ENCODE results near the gene OR6S1.
A peak's percentile ranks its signal among the peaks of the same experiment; 100 is the strongest.

Gene OR6S1, protein sequence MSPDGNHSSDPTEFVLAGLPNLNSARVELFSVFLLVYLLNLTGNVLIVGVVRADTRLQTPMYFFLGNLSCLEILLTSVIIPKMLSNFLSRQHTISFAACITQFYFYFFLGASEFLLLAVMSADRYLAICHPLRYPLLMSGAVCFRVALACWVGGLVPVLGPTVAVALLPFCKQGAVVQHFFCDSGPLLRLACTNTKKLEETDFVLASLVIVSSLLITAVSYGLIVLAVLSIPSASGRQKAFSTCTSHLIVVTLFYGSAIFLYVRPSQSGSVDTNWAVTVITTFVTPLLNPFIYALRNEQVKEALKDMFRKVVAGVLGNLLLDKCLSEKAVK

DNA sequence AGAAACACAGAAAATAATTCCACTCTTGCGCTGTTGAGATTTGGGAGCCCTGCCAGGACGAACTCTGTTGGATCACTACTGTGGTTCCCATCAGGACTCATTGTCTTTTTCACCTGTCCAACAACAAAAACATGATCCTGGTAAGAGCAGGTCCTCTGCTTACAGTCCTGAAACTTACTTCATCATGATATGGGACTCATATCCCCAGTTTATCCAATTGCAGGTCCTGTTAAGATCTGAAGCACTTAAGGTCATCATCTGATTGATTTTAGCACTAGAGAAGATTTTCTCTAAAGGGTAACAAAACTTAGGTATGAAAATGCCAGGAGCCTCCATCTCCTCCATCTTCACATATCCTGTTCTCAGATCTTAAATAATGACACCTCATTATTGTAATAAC, at the start of gene OR6S1:
Gene OR6S1, minus strand, starts transcription at position 101 of the 400 bp plus-strand sequence. Its CDS starts 0 bp downstream, at position 101.
- Mint-ChIP-seq H3K27me3 (ENCODE audit: low read depth) (peaks cover 44% of the 10 kb centered on the region), H3K36me3 (ENCODE audit: low read depth) (no peaks in the 10 kb centered on the region), H3K4me1 (ENCODE audit: low read depth) (no peaks in the 10 kb centered on the region), H3K27ac (no peak within 1 kb of the TSS), H3K9me3 (no peaks in the 10 kb centered on the region), H3K4me3 (no peak within 1 kb of the TSS)

DNA sequence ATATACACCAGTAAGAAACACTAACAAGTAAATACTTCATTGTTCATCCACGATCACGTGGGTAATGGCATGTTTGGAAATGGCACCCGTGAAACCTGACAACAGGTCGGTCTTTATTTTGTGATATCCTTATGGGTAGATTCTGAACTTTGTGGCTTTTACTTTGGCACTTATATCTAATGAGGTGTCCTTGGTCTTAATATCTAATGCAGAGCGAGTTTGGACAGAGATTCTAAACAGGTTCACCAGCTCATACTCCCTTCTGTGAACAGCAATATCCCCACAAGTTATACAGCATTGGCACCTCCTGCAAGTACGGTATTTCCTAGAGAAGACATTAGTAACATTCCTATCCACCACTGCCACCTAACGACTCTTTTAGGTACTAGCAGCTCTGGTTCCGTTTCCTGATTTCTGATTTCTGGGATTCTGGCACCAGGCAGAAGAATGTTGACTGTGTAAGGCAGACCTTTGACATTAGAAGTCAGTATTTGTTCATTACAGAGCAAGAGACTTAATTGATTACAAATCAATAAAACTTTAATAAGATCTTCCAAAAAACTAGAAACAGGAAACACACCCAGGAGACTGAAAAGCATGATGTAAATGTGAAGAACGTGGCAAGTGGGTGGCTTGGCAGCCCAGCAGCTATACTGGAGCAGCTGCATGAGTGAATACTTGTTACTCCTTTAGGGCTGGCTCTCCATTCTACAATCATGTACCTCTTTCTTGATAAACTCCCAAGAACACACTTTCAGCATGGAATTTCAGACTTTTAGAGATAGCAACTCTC, 49.6 kb upstream of the OR6S1 start:
- H3K27ac Mint-ChIP-seq = peak overlapping the region; percentile 6

GRCh38 chr14:20688167-20688839, 46.8 kb upstream of the OR6S1 start, which contains the start of gene ANG:
TSS of gene ANG (plus strand) at chr14:20688764. CDS start at chr14:20693565, 4,801 bp downstream.
- Mint-ChIP-seq H3K27me3 (ENCODE audit: low read depth) (peaks cover 4% of the 10 kb centered on the region), H3K27ac (no peak within 1 kb of the TSS), H3K36me3 (ENCODE audit: low read depth) (no peaks in the 10 kb centered on the region)

More for the DNA sequence above, 49.6 kb upstream of the OR6S1 start:
- no peaks in the 10 kb centered on the region for H3K36me3 Mint-ChIP-seq (ENCODE audit: low read depth)
- peaks cover 17% of the 10 kb centered on the region for H3K4me1 Mint-ChIP-seq (ENCODE audit: low read depth)
- H3K9me3 Mint-ChIP-seq = no peaks in the 10 kb centered on the region
- no peak overlapping the region for H3K4me3 Mint-ChIP-seq
- peaks cover 6% of the 10 kb centered on the region for H3K27me3 Mint-ChIP-seq (ENCODE audit: low read depth)

GRCh38 chr14:20687362-20688166, 46.1 kb upstream of the OR6S1 start:
- H3K36me3 Mint-ChIP-seq (ENCODE audit: low read depth) = no peaks in the 10 kb centered on the region
- peaks cover 4% of the 10 kb centered on the region for H3K27me3 Mint-ChIP-seq (ENCODE audit: low read depth)
- H3K4me1 Mint-ChIP-seq (ENCODE audit: low read depth) = peaks cover 21% of the 10 kb centered on the region
- no peaks in the 10 kb centered on the region for H3K9me3 Mint-ChIP-seq
- H3K4me3 Mint-ChIP-seq = no peak overlapping the region
- H3K27ac Mint-ChIP-seq = no peak overlapping the region

More at GRCh38 chr14:20688167-20688839, 46.8 kb upstream of the OR6S1 start, which contains the start of gene ANG:
- no peak within 1 kb of the TSS for H3K4me3 Mint-ChIP-seq
- H3K9me3 Mint-ChIP-seq = no peaks in the 10 kb centered on the region
- peaks cover 21% of the 10 kb centered on the region for H3K4me1 Mint-ChIP-seq (ENCODE audit: low read depth)

- Mint-ChIP-seq H3K4me1 (ENCODE audit: low read depth) (peaks cover 26% of the 10 kb centered on the region), H3K27me3 (ENCODE audit: low read depth) (peaks cover 4% of the 10 kb centered on the region), H3K4me3 (no peak overlapping the region), H3K36me3 (ENCODE audit: low read depth) (no peaks in the 10 kb centered on the region), H3K9me3 (no peaks in the 10 kb centered on the region), H3K27ac (no peak overlapping the region)
Measured at GRCh38 chr14:20686386-20687143, 45.1 kb upstream of the OR6S1 start.

DNA sequence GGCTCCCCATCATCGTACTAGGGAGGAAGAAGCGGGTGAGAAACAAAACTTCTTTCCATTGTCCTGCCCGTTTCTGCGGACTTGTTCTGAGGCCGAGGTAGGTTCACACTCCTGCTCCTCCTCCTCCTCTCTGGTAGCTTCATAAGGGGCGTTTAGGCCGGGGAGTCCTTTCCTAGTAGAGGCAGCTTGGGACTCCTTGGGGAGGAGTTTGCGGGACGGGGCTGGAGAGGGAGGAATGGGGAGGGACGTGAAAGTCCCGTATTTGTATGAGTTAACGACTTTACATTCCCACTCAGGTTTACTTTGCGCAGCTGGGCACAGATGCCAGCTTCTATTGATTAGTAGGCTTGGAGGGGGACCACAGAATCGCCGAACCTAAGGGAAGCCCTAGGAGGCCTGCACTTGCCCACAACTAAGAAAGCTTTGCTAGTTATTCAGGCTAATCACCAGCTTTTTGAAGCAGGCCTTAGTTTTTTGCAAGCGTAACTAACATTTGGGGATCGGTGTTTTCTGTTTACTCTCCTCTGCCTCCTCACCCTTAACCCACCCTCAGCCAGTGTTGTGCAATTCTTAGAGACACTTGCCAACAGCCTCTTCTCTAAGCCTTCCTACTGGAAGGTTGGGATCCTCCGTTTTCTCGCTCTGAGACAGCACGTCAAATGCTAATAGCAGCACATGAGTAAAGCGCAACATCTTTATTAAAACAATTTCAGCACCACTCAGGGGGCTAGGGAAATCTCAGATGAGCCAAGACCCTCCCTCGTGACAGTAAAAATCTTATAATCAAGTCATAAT, 43.4 kb upstream of the OR6S1 start:
- H3K27ac Mint-ChIP-seq = no peak overlapping the region
- H3K4me1 Mint-ChIP-seq (ENCODE audit: low read depth) = peaks cover 32% of the 10 kb centered on the region
- no peaks in the 10 kb centered on the region for H3K36me3 Mint-ChIP-seq (ENCODE audit: low read depth)
- peaks cover 4% of the 10 kb centered on the region for H3K27me3 Mint-ChIP-seq (ENCODE audit: low read depth)
- H3K4me3 Mint-ChIP-seq = no peak overlapping the region
- H3K9me3 Mint-ChIP-seq = no peaks in the 10 kb centered on the region

DNA sequence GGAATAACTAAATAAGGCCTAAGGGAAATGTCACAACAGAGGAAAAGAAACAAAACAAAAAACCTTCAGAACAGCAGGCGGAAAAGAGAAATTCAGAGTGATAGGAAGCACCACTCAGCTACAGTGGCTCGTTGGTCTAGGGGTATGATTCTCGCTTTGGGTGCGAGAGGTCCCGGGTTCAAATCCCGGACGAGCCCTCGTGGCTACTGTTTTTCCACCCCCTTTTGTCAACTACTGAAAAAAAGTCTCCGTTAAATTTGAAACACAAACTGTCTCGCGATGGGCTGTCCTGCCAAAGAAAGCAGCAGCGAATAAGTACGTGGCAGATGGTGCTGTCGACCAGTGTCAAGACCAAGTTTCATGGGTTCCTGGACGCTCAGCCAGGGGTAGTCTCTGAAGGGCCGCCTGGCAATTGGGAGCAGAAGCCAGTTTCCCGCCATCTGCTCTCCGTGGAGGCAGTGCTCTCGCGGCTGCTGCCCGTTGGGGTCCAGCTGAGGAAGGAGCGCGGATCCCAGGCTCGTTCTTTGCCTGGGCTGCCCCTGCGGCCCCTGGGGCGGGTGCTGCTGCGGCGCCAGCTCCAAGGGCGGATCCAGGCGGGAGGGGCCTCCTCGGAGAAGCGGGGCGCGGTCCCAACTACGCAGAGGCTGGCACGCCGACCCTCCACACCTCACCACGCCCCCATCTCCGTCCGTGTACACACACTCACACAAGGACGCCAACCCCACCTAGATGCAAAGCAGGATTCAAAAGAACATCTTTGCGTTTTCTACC, 42.6 kb upstream of the OR6S1 start, which contains the start of gene RNASE4:
Gene RNASE4, plus strand, starts transcription at position 670 of the 771 bp plus-strand sequence. CDS start 14,812 bp downstream, outside the sequence.
- Mint-ChIP-seq H3K9me3 (no peaks in the 10 kb centered on the region), H3K27ac (no peak within 1 kb of the TSS), H3K36me3 (ENCODE audit: low read depth) (no peaks in the 10 kb centered on the region), H3K27me3 (ENCODE audit: low read depth) (peaks cover 4% of the 10 kb centered on the region), H3K4me1 (ENCODE audit: low read depth) (peaks cover 31% of the 10 kb centered on the region), H3K4me3 (no peak within 1 kb of the TSS)

DNA sequence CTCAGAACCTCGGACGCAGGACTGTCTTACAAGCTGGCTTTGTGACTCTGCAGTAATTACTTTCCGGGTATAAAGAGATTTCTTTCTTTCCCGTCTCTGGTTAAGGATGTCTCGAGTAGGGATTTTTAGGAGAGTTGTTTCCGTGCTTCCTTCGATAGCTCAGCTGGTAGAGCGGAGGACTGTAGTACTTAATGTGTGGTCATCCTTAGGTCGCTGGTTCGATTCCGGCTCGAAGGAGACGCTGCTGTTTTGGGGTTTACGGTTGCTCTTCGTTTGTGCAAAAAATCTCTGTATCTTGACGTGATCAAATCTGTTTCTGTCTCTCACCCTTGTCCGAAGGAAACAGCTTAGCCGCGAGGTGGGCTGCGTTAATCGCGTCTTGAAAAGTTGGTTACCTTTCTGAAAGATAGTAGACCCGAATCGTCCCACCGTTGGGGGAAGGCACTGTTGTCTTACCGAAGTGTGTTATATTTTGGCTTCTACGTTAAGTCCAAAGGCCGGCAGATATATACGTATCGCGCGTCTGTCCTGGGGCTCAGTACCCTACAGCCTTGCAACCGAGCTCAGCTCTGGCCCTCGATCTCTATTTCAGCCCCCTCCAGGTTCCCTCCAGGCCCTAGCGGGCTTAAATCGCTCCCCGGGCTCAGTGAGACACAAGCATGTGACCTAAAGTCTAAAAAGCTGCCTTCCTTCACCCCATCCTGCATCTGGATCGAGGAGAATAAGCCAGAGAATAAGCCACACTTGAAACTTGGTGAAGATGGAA, 41.8 kb upstream of the OR6S1 start:
- Mint-ChIP-seq H3K4me1 (ENCODE audit: low read depth) (peaks cover 31% of the 10 kb centered on the region), H3K27me3 (ENCODE audit: low read depth) (peaks cover 4% of the 10 kb centered on the region), H3K36me3 (ENCODE audit: low read depth) (no peaks in the 10 kb centered on the region), H3K4me3 (no peak overlapping the region), H3K27ac (no peak overlapping the region), H3K9me3 (no peaks in the 10 kb centered on the region)

- Mint-ChIP-seq H3K4me3 (no peak overlapping the region), H3K36me3 (ENCODE audit: low read depth) (no peaks in the 10 kb centered on the region), H3K4me1 (ENCODE audit: low read depth) (peaks cover 25% of the 10 kb centered on the region), H3K9me3 (no peaks in the 10 kb centered on the region), H3K27ac (no peak overlapping the region), H3K27me3 (ENCODE audit: low read depth) (peaks cover 4% of the 10 kb centered on the region)
Measured at GRCh38 chr14:20682435-20683124, 41.1 kb upstream of the OR6S1 start.

DNA sequence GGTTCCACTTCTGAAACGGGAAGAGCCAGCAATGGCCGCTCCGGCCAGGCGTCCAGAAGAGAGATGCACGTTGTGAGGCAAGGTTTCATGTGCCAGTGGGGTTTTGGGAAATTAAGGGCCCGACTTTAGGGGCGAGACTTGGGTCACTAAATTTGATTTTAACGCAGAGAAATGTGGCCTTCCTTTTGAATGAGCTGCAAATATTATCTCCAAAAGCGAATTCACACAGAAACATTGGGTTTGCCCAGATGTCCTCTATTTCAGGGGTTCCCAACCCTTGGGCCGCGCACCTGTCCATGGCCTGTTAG, 40.6 kb upstream of the OR6S1 start:
- Mint-ChIP-seq H3K9me3 (no peaks in the 10 kb centered on the region), H3K4me1 (ENCODE audit: low read depth) (peaks cover 25% of the 10 kb centered on the region)

DNA sequence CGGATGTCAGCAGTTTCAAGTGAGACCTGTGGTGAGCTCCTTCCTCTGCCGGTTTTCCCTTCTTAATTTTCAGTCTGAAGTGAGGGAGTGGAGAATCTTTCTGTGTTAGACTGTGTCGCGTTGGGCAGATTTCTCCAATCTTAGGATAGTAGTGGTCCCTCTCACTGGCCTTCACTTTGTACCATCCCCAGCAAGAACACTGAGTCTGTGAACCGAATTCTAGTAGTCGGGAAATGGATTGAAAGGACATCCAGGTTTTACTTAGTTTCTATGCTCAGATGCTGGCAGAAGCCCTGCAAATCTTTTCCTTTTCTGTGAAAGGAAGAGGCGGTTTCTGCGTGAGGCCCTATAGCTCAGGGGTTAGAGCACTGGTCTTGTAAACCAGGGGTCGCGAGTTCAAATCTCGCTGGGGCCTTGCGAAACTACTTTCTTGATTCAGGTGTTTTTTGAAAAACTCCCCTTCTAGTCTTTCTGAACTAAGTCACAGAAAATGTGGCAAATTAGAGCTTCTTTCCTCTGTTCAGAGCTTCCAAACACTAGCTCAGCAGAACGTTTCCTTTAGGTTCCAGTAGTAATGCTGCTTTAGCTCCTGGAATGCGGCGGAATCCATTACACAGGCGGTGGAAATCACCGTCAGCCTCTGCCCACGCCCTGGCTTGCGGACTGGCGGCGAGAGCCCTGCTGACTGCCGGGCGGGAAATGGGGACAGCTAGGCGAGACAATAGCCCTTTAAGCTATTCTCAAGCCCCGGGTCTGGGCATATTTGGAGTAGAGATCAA, 40.0 kb upstream of the OR6S1 start:
- Mint-ChIP-seq H3K27me3 (ENCODE audit: low read depth) (peaks cover 4% of the 10 kb centered on the region), H3K36me3 (ENCODE audit: low read depth) (no peaks in the 10 kb centered on the region), H3K4me3 (no peak overlapping the region), H3K4me1 (ENCODE audit: low read depth) (peaks cover 25% of the 10 kb centered on the region), H3K9me3 (no peaks in the 10 kb centered on the region), H3K27ac (no peak overlapping the region)

More for the DNA sequence above, 40.6 kb upstream of the OR6S1 start:
- Mint-ChIP-seq H3K27ac (no peak overlapping the region), H3K27me3 (ENCODE audit: low read depth) (peaks cover 4% of the 10 kb centered on the region), H3K4me3 (no peak overlapping the region), H3K36me3 (ENCODE audit: low read depth) (no peaks in the 10 kb centered on the region)

Data from T-helper 1 cell treated with Interleukin-12 subunit alpha and Interleukin-12 subunit beta and Interleukin-4 antibody, amounts not matched to agents 30 μg/mL and 1 μg/mL, for 36 hours (primary cell).